ENCODE data around the gene SLC17A8.

The SLC17A8 gene

GRCh38 chr12:100368066-100368465 is 11.2 kb downstream of the SLC17A8 start:
- no peak for TF ChIP-seq CTCF (conservative IDR thresholded peaks at IDR 0.05; ENCODE audit: low read depth, low read length)
- no peak overlapping the region for H3K4me3 ChIP-seq (ENCODE audit: low read length)
- no peak for DNase-seq (ENCODE audit: low read depth)

- DNase-seq (ENCODE audit: low read depth), result no peak
- TF ChIP-seq CTCF (conservative IDR thresholded peaks at IDR 0.05; ENCODE audit: low read depth, low read length), result no peak
- no peak overlapping the region for H3K4me3 ChIP-seq (ENCODE audit: low read length)
These were observed 14.3 kb downstream of the SLC17A8 start for GRCh38 chr12:100371146-100371545.

- TF ChIP-seq CTCF (conservative IDR thresholded peaks at IDR 0.05; ENCODE audit: low read depth, low read length), result no peak
These were observed 16.2 kb downstream of the SLC17A8 start for GRCh38 chr12:100372853-100373640.

GRCh38 chr12:100375038-100375735 is 18.3 kb downstream of the SLC17A8 start:
- H3K4me3 ChIP-seq (ENCODE audit: low read length), result no peak overlapping the region
- no peak for DNase-seq (ENCODE audit: low read depth)
- no peak for TF ChIP-seq CTCF (conservative IDR thresholded peaks at IDR 0.05; ENCODE audit: low read depth, low read length)

More at GRCh38 chr12:100372853-100373640, 16.2 kb downstream of the SLC17A8 start:
- no peak overlapping the region for H3K4me3 ChIP-seq (ENCODE audit: low read length)
- no peak for DNase-seq (ENCODE audit: low read depth)

- no peak overlapping the region for H3K4me3 ChIP-seq (ENCODE audit: low read length)
- TF ChIP-seq CTCF (conservative IDR thresholded peaks at IDR 0.05; ENCODE audit: low read depth, low read length), result no peak
- no peak for DNase-seq (ENCODE audit: low read depth)
These were observed 19.3 kb downstream of the SLC17A8 start for GRCh38 chr12:100376161-100376560.

- no peak for DNase-seq (ENCODE audit: low read depth)
- H3K4me3 ChIP-seq (ENCODE audit: low read length), result no peak overlapping the region
- no peak for TF ChIP-seq CTCF (conservative IDR thresholded peaks at IDR 0.05; ENCODE audit: low read depth, low read length)
These were observed 24.5 kb downstream of the SLC17A8 start for GRCh38 chr12:100381379-100381778.

GRCh38 chr12:100382338-100382737 is 25.5 kb downstream of the SLC17A8 start:
- no peak for DNase-seq (ENCODE audit: low read depth)
- no peak overlapping the region for H3K4me3 ChIP-seq (ENCODE audit: low read length)
- no peak for TF ChIP-seq CTCF (conservative IDR thresholded peaks at IDR 0.05; ENCODE audit: low read depth, low read length)
